Endometrial microvascular endothelial cells (primary cell): ENCODE results near the gene SHB. TPM values are rescaled to one million over a fixed set of nuclear protein-coding genes. Genes with fewer than 3 reads are reported as not detected.

Experiments used
- in situ Hi-C: cut with HindIII; loops from 2 replicates; pipeline ENCODE4 v1.10.0; 2017; ENCODE audit warnings: low sequenced_read_pairs, low pct_unique_long_range_greater_than_20kb; ENCODE audit errors: inconsistent ontology term
- total RNA-seq: library from RNA; depleted of rRNA; stranded (reverse); fragments of >200 nt; gene quantifications from one replicate; pipeline ENCODE4 v1.2.3, GENCODE V29; 2015; ENCODE audit errors: inconsistent ontology term

The SHB gene
- total RNA-seq, 1 donor from 2014 or later, result 20.5 TPM

DNA sequence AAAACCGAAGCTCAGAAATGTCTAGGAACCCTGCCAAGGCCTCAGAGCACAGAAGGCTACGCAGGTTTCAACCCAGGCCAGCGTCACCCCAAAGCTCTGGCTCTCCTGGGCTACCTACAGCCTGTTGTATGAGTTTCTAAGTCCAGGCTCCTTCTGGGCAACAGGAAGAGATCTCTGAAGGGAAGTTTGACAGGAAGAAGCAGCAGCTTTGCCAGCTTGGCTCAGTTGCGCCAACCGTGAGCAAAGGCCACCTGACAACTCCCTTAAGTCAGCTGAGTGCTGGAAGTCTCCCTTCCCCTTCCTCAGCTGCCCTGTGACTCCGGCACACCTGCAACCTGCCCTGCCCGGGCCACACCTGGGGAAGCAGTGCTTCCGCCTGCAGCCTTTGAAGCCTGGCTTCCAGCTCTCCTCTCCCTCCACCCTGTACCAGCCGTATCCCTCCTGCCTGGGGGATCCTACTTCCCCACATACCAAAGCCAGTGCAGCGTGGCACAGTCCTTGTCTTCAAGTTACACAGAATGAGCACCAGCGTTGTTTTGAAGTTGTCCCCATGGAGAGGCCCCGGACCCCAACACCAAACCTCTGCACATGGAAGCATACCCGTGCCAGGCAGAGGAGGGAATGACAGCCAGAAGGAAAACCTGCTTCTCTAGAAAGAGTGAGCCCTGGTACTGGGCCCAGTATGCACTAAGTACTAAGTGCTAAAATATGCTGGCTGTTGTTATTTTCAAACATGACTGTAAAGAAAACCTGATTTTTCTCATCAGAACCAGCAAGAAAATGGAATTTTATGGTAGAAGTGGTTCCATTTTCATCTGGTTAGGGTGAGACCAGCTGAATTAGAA is 36.5 kb downstream of the SHB start:
- in situ Hi-C loops, result no loop called here

DNA sequence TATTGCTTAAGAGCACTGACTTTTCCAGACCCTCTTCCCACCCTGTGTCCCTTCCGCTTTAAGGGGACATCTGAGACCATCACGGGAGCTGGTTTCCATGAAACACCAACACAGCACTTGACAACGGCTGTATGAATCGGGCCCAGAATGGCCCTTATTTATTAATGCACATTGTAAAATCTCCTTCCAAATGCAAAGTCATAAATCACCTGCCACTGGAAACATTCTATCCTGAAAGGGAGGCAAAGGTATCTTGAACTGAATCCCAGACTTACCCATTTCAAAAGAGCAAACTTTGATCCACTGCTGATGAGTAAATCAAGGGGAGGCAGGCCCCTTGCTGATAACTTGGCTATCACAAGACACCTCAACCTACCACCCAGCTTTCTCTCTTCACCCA is 37.4 kb downstream of the SHB start:
- in situ Hi-C loops, result no loop called here

DNA sequence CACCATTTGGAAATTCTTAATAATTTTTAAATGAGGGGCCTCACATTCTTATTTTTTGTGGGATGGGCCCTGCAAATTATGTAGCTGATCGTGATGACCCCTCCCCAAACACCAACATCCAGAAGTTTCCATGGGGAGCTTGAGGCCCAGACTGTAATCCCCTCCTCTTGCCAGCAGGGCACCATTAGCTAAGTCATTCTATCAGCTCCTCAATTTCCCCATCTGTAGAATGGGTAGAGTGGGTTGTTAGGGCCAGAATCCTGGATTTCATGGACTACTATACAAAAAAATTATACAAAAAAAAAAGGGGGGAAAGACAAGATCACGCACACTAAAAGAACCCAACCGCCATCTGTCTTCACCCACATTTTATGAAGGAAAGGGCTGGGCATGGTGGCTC is 38.4 kb downstream of the SHB start:
- in situ Hi-C loops, result no loop called here

DNA sequence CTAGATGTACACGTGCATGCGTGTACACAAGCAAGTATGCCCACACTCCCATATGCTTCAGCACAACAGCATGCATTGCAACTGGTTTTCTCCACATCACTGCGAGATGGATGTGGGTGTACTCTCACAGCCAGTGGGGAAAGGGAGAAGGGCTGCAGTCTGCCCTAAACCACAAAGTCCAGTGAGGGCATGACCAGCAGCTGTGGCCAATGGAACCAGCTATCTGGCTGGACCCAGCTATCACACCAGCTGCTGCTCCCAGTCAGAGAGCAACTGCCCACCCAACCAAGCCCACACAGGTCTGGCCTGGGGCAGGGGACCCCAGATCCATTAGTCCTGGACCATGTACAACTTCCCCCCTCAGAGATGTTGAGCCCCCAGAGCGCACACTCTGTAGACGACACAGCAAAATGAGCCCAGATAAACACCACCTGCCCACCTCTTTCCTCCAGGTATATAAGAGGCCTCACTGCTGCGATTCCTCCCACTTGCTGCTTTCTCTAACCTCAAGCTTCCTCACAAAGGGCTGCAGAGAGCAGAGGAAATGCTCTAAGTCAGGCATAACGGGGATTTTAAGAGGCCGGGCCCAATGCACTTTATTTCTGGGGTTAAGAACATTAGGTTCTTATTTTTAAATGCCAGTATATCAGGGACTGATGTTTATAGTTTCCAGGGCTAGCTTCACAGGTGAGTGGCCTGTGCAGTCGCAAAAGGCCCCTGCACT is 39.0 kb downstream of the SHB start:
- in situ Hi-C loops, result no loop called here

DNA sequence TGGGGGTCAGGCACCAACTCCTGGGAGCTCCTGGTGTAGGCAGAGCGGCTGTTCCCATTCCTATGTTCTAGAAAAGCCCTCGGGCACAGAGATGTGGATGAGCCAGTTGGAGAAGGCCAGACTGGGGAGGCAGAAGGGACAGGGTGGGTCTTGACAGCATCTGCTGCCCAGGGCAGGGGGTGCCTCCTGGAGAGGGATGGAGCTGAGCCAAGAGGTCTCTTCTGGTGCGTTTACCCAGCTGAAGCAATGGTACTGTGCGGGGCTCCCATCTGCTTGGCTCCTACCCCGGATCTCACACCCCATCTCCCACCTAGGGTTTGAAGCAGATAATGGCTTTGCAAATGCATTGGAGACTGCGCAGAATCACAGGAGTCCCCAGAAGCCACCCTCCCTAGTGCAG is 41.3 kb downstream of the SHB start:
- in situ Hi-C loops, result no loop called here

DNA sequence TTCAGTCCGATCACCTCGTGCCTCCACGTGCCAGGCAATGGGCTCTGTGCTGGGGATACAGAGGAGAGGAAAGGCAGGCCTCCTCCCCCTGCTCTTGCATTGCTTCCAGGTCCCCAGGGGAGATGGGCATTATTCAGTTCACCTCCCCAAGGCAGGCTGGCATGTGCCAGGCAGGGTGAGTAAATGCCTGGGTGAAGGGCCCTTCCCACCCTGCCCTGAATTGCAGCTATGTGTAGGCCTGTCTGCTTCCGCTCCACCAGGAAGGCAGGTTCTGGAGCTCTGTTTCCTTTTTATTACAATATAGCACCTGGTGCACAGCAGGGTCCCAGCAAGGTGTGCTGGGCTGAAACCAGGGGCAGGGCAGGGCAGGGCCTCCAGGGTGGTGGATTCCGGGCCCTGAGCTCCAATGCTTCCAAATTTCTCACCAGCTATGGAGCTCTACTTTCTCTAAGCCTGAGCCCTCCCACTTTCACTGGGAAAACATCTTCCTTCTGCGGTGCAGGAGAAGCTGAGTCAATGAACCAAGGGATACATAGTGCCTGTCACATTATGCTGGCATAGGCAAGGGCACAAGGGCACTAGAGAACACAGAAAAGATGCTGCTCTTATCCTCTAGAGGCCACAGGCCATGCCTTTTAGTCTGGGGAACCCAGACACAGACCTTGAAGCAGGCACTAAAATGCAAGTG is 42.0 kb downstream of the SHB start:
- in situ Hi-C loops, result no loop called here

DNA sequence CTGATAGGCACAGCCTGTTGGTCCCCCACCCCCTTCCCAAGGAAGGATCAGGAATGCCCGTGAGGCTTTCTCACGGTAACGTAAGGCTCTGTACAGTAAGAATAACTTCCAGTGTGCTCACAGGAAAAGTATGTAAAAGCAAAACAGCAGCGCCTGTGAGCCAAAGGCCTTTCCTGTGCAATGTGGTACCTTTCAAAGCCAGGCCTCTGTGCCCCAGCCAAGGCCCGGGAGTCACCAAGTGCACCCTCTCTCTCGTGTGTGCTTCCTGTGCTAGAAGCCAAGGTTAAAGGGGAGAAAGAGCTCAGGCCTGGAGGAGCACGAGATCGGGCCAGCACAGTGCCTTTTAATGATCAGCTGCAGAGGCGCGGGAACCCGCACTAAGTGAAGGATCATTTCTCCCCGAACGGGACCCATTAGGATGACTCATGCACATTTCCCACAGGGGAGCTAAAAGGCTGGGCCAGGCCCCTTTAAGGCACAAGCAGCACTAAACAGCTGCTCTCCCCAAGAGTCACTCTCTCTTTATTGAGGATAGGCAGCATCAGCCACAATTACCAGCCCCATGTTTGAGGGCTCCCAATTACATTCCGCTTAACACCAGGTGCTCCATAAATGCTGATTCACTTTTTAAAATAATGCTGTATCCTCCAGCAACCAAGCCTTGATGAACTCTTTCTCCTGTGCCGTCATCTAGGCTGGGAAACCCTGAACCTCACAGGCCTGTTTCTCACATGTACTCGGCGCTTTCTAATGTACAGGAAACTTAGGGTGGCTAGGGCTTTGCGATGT is 42.8 kb downstream of the SHB start:
- in situ Hi-C loops, result no loop called here

DNA sequence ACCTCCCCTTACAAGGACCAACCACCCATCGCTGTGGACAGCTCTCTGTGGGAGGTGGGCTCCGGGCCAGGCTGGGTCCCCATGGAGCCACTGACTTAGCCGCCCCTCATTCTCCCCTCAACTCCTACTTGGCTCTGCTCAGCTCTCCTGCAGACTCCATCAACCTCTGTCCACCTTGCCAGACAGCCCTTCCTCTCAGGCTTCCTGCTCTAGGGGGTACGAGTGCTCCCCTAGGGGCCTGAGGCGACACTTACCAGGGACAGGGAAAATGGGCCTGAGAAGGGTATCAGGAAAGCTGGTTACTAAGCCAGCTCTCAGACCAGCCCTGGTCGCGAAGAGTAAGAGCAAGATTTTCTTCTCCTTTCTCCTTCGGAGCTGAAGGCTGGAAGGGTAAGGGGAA is 43.9 kb downstream of the SHB start:
- in situ Hi-C loops, result no loop called here

DNA sequence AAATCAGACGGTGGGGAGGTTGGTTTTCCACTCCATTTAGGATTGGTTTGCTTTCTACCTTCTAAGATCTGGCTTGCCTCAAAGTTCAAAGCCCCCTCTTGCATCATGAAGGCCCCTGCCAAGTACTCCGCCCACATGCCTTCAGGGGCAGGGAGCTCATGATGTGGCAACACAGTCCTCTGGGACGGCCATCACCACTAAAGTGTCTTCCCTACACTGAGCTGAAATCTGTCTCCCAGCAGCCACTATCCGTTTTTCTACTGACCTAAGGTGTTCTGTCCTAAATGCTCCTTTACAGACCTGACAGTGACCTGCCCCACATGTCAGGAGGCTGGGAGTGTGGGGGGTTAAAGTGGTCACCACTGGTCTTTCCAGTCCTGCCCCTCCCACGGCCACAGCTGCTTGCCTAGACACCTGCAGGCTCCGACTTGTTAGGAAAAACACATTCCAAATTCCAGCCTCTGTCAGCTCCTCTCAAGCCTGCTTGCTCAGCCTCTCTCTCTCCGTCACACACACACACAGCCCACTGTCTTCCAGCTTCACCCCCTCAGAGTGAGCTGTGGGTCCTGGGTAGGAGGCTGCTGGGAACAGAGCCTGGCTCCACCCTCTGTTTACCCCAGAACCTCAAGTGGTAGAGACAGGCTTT is 44.9 kb downstream of the SHB start:
- in situ Hi-C loops, result no loop called here

DNA sequence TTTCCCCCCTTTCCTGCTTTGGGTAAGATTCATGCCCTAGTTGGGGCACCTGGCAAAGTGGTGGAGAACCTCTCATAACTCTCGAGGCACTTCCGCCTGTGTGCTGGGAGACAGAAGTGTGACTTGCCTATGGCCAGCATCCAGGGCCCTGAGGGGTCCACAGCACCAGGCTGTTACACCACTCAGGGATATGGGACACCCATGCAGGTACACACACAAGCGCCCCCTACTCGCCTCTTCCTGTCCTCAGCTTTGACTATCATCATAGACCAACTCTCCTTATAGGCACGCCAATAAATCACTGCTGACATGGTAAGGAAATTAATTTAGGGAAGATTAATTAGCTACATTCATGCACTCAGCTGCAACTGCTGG is 45.4 kb downstream of the SHB start:
- in situ Hi-C loops, result no loop called here

DNA sequence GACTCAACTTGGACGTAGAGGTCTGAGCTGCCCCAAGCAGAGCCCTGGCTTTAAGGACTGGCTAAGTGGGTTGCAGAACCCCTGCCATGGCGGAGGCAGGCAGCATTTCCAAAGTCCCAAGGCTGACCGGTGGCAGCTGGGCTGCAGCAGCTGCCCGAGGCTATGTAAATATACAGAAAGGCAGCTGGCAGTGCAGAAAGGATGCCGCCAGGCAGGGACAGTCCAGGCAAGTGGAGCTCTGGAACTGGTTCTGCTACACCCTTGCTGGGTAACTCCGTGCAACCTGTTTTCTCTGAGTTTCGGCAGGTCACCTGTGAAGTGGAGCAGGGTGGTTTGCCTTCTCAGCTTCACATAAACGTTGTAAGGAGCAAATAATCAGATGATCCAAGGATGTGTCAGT is 46.0 kb downstream of the SHB start:
- in situ Hi-C loops, result no loop called here

DNA sequence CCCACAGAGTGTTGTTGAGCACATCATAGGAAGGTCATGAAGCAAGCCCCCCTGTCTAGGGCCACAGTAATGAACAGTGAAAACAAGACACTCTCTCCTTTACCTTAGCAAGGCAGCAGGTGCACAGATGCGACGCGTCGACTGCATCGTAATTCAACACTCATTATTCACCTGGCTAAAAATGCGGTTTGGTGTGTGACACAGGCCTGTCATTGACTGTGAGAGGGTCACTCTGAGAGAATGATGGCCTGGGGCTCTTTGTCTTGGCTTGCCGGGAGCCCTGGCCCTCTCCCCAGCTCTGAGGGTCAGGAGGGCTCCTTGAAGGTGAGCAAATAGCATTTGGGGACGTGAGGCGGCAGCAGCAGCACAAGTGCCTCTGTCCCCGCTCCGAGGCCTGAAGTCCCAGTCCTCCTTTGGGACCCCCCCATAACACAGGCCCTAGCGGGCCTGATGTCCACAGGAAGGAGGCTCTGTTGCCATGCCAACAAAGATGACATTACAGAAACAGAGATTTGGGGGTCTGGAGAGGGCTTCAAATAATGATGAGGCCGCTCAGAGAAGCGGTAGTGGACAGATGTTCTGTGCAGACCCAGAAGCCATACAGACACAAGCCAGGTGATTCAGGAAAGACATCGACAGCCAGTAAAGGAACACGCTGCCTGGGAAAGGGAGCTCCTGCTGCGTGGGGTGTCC is 46.7 kb downstream of the SHB start:
- in situ Hi-C loops, result no loop called here

DNA sequence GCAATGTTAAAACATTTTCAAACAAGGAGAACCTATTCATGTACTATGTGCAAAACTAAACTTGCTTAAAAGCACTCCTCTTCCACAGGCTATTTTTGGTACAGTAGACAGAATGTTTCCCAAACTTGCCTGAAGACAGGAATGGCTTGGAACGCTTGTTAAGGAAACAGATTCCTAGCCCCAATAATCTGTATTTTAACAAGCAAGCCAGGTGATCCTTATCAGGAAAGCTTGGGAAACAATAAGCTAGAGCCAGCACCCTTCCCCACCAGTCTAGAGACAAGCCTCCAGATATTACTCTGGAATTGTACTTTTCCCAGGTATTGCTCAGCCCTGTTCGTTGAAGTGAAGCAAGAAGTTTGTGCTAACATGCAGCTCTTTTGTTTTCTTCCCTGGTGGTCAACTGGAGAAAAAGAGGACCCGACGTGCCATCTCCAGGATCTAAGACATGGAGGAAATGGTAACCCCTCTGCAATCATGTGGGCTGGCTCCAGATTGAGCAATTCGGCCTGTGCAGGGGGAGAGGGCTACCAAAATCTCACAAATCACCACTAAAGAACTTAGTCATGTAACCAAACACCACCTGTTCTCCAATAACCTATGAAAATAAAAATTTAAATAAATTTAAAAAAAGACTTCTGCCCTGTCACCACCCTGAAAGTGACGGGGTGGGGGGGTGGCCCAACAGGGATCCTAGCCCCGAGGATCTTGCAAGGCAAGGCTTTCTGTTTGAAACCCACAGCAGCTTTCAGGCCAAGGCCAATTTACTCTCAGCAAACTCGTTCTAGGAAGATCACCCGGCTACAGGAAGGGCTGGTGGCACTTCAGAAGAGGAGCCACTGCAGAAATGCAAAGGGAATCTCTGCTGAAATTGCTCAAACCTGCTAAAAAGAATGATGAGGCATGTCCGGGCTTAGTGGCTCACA is 48.6 kb downstream of the SHB start:
- in situ Hi-C loops, result no loop called here

DNA sequence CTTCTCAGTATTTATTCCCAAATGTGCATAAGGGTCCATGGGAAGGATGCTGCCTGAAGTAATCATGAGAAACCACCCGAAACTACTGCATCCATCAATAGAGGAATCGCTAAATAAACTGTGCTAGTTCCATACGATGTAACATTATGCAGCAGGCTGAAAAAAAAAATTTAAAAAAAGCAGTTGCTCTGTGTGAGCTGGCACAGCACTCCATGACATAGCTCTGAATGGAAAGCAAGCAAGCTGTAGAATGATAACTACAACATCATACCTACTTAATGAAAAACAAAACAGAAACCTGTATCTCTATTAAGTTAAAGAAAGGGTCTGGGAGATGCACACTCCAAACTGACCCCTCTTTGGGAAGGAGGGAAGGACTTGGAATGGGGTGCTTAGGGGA is 49.3 kb downstream of the SHB start:
- in situ Hi-C loops, result no loop called here

DNA sequence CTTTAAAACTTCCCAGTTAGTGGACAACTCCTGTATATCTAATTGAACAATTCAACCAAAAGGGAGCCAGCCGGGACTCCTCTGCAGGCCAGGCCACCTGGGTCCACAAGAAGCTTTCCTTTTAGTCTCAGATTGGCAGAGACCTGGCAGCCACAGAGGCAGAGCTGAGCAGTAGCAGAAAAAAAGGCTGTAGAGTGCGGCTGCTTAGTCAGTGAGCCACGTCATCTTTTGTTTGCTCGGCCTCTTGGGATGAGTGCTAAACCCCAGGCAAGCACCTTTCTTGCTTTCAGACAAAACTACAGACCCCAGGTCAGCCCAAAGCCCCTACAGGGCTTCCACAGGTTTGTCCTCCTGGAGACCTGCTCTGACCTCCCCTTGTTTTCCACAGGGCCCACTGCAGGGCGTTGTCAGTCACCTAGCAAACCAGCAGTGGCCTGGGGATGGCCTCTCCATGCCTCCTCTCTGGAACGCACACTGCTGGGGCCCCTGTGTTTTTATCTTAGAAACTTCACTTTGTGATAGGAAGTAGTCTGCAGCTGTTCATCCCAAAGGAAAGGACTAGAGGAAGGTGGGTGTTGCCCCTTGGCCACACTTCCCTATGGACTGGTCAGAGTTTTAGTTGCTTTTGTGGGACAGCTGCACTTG is 49.9 kb downstream of the SHB start:
- in situ Hi-C loops, result no loop called here

DNA sequence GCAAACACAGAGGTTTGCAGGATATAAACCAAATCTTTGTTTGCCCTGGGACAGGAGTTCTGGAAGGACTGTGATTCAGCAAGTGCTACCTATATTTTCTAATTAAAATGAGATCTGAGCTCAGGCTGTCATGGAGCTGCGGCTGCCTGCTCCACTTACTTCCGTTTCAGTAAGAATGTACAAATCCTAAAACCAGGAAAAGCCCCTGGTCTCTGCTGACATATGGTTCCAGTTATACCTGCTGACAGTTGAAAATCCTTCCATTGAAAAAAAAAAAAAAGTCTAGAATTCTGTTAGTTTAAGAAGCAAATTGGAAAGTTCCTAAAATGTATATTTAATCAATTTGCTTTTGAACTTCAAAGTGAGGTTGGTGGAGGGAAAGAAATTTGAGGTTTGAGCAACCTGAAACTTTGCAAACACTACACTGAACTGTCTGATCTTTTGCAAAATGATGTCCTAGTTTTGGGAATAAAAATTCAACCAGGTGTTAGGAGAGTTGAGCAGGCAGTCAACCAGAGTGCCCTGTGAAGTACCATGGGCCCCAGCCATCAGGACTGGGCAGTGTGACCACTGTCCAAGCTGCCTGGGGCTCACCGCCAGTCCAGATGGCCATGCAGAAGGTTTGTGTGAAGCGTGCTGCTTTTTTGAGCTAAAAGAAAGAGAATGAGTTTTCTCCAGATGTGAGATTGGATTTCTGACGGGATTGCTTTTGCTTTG is 50.6 kb downstream of the SHB start:
- in situ Hi-C loops, result no loop called here
